Prostate gland (tissue), 2 donors: ENCODE measurements around the gene NDUFA8.

ENCODE experiments used
- CTCF ChIP-seq, 4 experiments: fragments of 200-600 bp in 2 of 4; fragments of 450-650 bp in 2 of 4; sonication (generic) in 2 of 4; IDR thresholded peaks; 1 replicate in 3 of 4; 2 replicates in 1 of 4; pipeline ENCODE4 v1.5.1; 2016 to 2019; ENCODE audit warnings: antibody characterized with exemption in 4 of 4, mild to moderate bottlenecking in 2 of 4, moderate library complexity in 2 of 4
- POLR2A ChIP-seq: fragments of 450-650 bp; IDR thresholded peaks from one replicate; pipeline ENCODE4 v1.6.1; 2016; ENCODE audit warnings: antibody characterized with exemption, mild to moderate bottlenecking

DNA sequence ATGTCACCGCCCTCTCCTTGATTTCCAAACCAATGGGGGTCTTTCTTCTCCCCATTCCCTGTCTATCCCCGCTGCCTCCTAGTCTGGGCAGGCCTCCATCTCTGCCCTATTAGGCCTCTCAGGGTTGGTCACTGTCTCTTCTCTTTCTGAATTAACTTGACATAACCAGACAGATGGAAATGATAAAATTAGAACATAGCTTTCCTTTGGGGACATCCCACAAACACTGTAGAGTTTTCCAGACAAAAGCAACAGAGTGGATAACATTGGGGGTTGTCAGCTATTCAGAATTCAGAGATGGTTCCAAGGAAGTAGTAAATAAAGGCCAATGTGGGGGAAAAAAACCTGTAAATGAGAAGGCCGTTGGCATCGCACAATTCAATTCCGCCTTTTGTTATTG, 44.5 kb upstream of the NDUFA8 start:
- TF ChIP-seq CTCF (IDR thresholded peaks at IDR 0.05) (no peak), POLR2A (no peak)
